Measurements from ENCODE around the gene KRTAP5-2. TPM values are rescaled to one million over a fixed set of nuclear protein-coding genes. Genes with fewer than 3 reads are reported as not detected.

KRTAP5-2 gene
- total RNA-seq, 2 donors from 2014 or later, result not detected

DNA sequence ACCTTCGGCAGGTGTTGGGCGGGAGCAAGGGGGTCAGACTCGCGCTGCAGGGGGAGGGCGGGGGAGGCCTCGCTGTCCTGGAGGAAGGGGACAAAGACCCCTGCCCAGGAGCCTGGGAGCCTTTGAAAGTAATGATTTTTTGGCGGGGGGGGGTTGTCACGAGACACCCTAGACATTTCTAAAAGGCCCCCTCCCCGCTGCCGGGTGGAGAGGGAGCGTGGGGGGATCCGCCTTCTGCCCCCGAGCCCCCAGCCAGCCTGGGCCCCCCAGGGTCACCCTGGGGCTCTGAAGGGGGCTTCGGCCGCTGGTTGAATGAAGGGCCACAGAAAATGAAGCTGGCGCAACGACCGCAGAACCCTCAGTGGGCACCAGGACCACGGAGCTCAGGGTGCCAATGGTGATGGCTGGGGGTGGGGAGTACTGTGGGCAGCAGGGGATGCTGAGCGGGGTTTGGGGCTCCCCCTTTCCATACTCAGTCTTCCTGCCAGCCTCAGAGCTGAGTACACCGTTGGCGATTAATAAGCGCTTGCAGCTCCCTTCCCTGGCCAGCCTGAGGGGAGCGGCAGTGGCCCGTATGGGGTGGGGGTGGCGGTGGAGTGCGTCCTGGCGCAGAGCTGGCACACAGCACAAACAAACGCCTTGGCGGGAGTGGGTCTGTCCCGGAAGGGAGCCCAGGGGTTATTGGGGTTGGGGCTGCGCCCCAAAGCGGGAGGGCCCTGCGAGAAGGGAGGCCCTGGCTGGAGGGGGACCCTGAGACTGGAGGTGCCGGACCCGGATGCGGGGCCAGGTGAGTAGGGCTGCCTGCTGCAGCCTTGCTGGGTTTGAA is 24.8 kb downstream of the KRTAP5-2 start:
- ATAC-seq (peak; percentile 30), DNase-seq (peak; percentile 66 to 78 (median 71))
- Histone ChIP-seq H3K27ac (peak overlapping the region; percentile 86 to 100 (median 94)), H3K4me1 (peaks cover 47% of the 10 kb centered on the region), H3K9me3 (no peaks in the 10 kb centered on the region), H3K27me3 (no peaks in the 10 kb centered on the region), H3K4me3 (peak overlapping the region; percentile 13 to 84), H3K36me3 (replicated peaks in 1 of 2; ENCODE audit: insufficient read depth in 1 of 2, low read depth in 2 of 2) (no peaks in the 10 kb centered on the region)
- TF ChIP-seq CTCF (IDR thresholded peaks at IDR 0.05), result peak in 1 of 7 experiments; percentile 1
- TF ChIP-seq POLR2A (IDR thresholded peaks at IDR 0.05), result no peak
- WGBS, 2 donors, result 1 to 4% methylated on average over 22 to 31 of the region's 37 CpGs
- intact Hi-C loops (cut with DNase I), result no loop called here

DNA sequence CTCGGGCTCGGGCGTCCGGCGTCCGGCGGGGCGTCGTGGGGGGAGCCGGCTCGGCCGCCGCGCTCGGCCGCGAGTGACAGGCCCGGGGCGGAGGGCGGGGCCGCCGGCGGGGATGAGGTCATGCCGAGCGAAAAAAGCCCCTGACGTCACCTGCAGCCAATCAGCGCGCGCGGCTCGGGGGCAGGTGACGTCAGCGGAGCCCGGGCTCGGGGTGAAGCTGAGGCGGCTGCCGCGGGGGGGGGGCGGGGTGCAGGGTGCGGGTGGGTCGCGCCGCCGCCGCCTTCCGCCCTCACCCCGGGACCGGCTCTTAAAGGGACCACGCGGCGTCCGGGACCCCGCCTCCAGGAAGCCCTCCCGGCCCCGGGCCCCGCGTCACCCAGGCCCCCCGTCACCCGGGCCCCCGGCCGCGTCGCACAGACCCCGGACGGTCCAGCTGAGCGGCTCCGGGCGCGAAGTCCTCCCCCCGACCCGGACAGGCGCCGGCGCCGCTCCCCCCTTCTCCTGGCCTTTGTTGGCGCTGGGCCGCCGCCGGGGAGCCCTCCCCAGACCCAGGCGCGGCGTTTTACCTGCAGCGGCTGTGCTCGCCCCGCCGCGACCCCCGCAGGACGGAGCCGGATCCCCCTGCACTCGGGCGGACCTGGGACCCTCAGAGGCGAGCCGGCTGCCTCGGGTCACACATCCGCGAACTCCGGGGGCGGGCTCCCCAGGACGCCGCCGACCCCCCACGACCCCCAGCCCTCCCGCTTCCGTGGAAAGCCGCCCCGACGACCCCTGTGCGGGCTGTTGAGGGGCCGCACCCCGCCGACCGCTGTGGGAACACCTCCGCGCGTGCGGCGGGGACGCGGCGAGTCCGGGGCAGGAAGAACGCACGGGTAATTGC is 25.7 kb downstream of the KRTAP5-2 start, which contains the start of gene DUSP8:
DUSP8 (minus strand) TSS at position 75 of the 880 bp plus-strand sequence. CDS start 6,445 bp downstream, outside the sequence.
- Histone ChIP-seq H3K27ac (peak within 1 kb of the TSS; percentile 86 to 100 (median 94)), H3K4me1 (peaks cover 56% of the 10 kb centered on the region), H3K9me3 (no peaks in the 10 kb centered on the region), H3K4me3 (peak within 1 kb of the TSS; percentile 41 to 84), H3K36me3 (replicated peaks in 1 of 2; ENCODE audit: insufficient read depth in 1 of 2, low read depth in 2 of 2) (no peaks in the 10 kb centered on the region), H3K27me3 (no peaks in the 10 kb centered on the region)
- TF ChIP-seq CTCF (IDR thresholded peaks at IDR 0.05), result no peak
- peak; percentile 44 to 78 (median 62) for TF ChIP-seq POLR2A (IDR thresholded peaks at IDR 0.05)
- intact Hi-C loops (cut with DNase I), result no loop called here
- ATAC-seq, result peak; percentile 71
- 0 to 1% methylated on average over 9 to 103 of the region's 124 CpGs for WGBS, 2 donors
- peak; percentile 95 to 97 (median 97) for DNase-seq

GRCh38 chr11:1571760-1572196 is 26.3 kb downstream of the KRTAP5-2 start:
- Histone ChIP-seq H3K4me3 (peak overlapping the region in 1 of 2 donors; percentile 26), H3K27me3 (no peaks in the 10 kb centered on the region), H3K4me1 (peaks cover 62% of the 10 kb centered on the region), H3K36me3 (replicated peaks in 1 of 2; ENCODE audit: insufficient read depth in 1 of 2, low read depth in 2 of 2) (no peaks in the 10 kb centered on the region), H3K9me3 (no peaks in the 10 kb centered on the region), H3K27ac (peak overlapping the region; percentile 72 to 88 (median 82))
- no peak for DNase-seq
- WGBS, 2 donors, result 0% methylated on average over 5 to 32 of the region's 91 CpGs
- TF ChIP-seq CTCF (IDR thresholded peaks at IDR 0.05) (no peak), POLR2A (IDR thresholded peaks at IDR 0.05) (no peak)
- intact Hi-C loops (cut with DNase I), result no loop called here
- ATAC-seq, result no peak

DNA sequence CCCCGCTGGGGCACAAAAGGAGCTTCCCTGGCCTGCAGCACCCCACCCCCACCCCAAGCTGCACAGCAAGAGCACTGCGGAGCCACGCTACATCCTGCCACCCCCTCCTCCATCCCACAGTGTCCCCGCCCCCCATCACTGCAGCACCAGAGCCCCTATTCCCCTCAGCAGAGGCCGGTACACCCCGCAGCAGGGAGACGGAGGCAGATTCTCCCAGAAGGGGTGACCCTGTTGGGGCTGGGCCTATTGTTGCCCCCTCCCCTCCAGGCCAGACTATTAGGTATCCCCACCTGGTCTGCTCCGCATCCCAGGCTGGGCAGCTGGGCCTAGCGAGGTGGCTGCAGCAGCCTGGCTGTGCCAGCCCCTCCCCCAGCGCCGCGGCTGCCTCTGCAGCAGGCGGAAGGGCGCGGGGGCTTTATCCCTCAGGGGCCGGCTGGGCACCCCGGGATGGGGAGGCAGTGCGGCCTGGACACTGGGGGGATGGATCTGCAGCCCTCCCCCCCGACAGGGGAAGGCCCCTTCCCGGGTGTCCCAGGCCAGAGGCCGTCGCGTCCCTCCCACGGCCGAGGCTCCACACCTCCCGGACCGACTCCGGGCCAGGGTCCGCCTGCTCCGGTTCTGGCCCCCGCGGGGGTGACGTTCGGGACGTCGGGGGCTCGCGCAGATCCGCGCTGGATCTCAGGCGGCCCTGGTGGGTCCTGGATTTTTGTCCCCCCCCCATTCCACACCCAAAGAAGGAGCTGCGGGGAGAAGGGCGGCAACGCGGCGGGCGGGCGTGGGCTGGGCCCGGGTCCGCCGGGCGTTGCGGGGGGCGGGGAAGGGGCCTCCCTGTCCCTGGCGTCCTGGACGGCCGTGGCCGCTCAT is 27.0 kb downstream of the KRTAP5-2 start:
- DNase-seq (peak; percentile 46 to 71 (median 60)), ATAC-seq (no peak)
- Histone ChIP-seq H3K27ac (peak overlapping the region; percentile 72 to 88 (median 78)), H3K4me3 (peak overlapping the region; percentile 26 to 41), H3K9me3 (no peaks in the 10 kb centered on the region), H3K4me1 (peaks cover 63% of the 10 kb centered on the region), H3K27me3 (no peaks in the 10 kb centered on the region), H3K36me3 (replicated peaks in 1 of 2; ENCODE audit: insufficient read depth in 1 of 2, low read depth in 2 of 2) (no peaks in the 10 kb centered on the region)
- intact Hi-C loops (cut with DNase I), result no loop called here
- TF ChIP-seq POLR2A (IDR thresholded peaks at IDR 0.05), result peak; percentile 41 to 51 (median 46)
- TF ChIP-seq CTCF (IDR thresholded peaks at IDR 0.05), result no peak
- 10% methylated on average over 42 of the region's 58 CpGs; no CpG with 5 or more reads in 1 of the 2 donors for WGBS, 2 donors
